PC-3 (cell line): ENCODE data around the gene SYMPK. TPM values are rescaled to one million over a fixed set of nuclear protein-coding genes. Genes with fewer than 3 reads are reported as not detected.
"Not testable (repeated sequence)": the region's sequence is repeated elsewhere in the genome, so short reads cannot be mapped to it uniquely, and the experiment has no call there.

Experiments
- ATAC-seq: fragments of 200-7000 bp; cut with Tn5 transposase; 2 replicates; pipeline ENCODE4 v1.9.1; 2020; ENCODE audit warnings: mild to moderate bottlenecking, moderate library complexity
- BruUV-seq: library from RNA; stranded (reverse); fragments of 400-500 nt; replicated peaks from 2 replicates; lab custom pipeline; 2021; lab: Mats Ljungman, UMichigan
- CTCF ChIA-PET: fragments of 300-600 bp; sonication (Branson Sonifier 250); formaldehyde crosslinking; loops from one replicate; lab custom pipeline; 2022; ENCODE audit warnings: antibody characterized with exemption; lab: Charles Lee
- POLR2A ChIA-PET: fragments of 300-600 bp; sonication (Branson Sonifier 250); formaldehyde crosslinking; loops from one replicate; lab custom pipeline; 2022; ENCODE audit warnings: antibody characterized with exemption; ENCODE audit not compliant: unreplicated experiment; lab: Charles Lee
- DNase-seq: peaks from one replicate; pipeline ENCODE4 v3.0.0-alpha.2; 2015
- H2AFZ ChIP-seq: fragments of 300-600 bp; sonication (generic); 2 replicates; pipeline ENCODE4 v1.6.0; 2016; ENCODE audit warnings: antibody characterized with exemption, low read length
- H3F3A ChIP-seq: fragments of 300-600 bp; sonication (generic); one replicate; pipeline ENCODE4 v1.6.0; 2017; ENCODE audit warnings: antibody characterized with exemption, low read length, control low read depth, mild to moderate bottlenecking; ENCODE audit not compliant: unreplicated experiment
- H3K27ac ChIP-seq: fragments of 300-600 bp; sonication (generic); 2 replicates; pipeline ENCODE4 v1.5.1; 2016; ENCODE audit warnings: mild to moderate bottlenecking, low read length
- H3K27me3 ChIP-seq: fragments of 300-600 bp; sonication (generic); 2 replicates; pipeline ENCODE4 v1.6.1; 2016; ENCODE audit warnings: low read length, mixed read lengths
- H3K36me3 ChIP-seq: fragments of 300-600 bp; sonication (generic); 2 replicates; pipeline ENCODE4 v1.6.1; 2016; ENCODE audit warnings: low read depth, mixed run types, low read length, mixed read lengths
- H3K4me1 ChIP-seq: fragments of 300-600 bp; sonication (generic); 2 replicates; pipeline ENCODE4 v1.5.1; 2016; ENCODE audit warnings: low read length; ENCODE audit not compliant: insufficient read depth
- H3K4me2 ChIP-seq: fragments of 300-600 bp; sonication (generic); 2 replicates; pipeline ENCODE4 v1.6.0; 2016; ENCODE audit warnings: low read length
- H3K4me3 ChIP-seq: fragments of 300-600 bp; sonication (generic); 2 replicates; pipeline ENCODE4 v1.5.1; 2016; ENCODE audit warnings: mild to moderate bottlenecking, low read length, mixed read lengths
- H3K79me2 ChIP-seq: fragments of 300-600 bp; sonication (generic); 2 replicates; pipeline ENCODE4 v1.6.1; 2017; ENCODE audit warnings: low read length, mixed read lengths
- H3K9ac ChIP-seq: fragments of 300-600 bp; sonication (generic); 2 replicates; pipeline ENCODE4 v1.6.0; 2016; ENCODE audit warnings: mild to moderate bottlenecking, low read length
- H3K9me2 ChIP-seq: fragments of 300-600 bp; sonication (generic); replicated peaks from 2 replicates; pipeline ENCODE4 v1.6.1; 2016; ENCODE audit warnings: mixed run types, low read length, mixed read lengths
- H3K9me3 ChIP-seq: fragments of 300-600 bp; sonication (generic); 2 replicates; pipeline ENCODE4 v1.6.1; 2016; ENCODE audit warnings: low read length, mixed read lengths
- H4K20me1 ChIP-seq: fragments of 300-600 bp; sonication (generic); 2 replicates; pipeline ENCODE4 v1.6.1; 2016; ENCODE audit warnings: low read length, mixed read lengths
- CTCF ChIP-seq: fragments of 300-600 bp; sonication (generic); conservative IDR thresholded peaks from 2 replicates; pipeline ENCODE4 v1.5.1; 2017; ENCODE audit warnings: antibody characterized with exemption, low read depth, mild to moderate bottlenecking, low read length
- EZH2 ChIP-seq: fragments of 300-600 bp; sonication (generic); IDR thresholded peaks from one replicate; pipeline ENCODE4 v1.6.1; 2017; ENCODE audit warnings: antibody characterized with exemption, mild to moderate bottlenecking, low read length; ENCODE audit not compliant: unreplicated experiment
- EZH2phosphoT487 ChIP-seq: fragments of 300-600 bp; sonication (generic); IDR thresholded peaks from 2 replicates; pipeline ENCODE4 v1.6.1; 2018; ENCODE audit warnings: mild to moderate bottlenecking, antibody characterized with exemption, low read length, borderline replicate concordance
- intact Hi-C: fragments of 100-400 bp; cut with micrococcal nuclease; formaldehyde crosslinking; loops from 2 replicates; pipeline ENCODE4 v1.9.0; 2023
- total RNA-seq: library from RNA; depleted of rRNA; stranded (reverse); fragments of >200 nt; gene quantifications from 2 replicates; pipeline ENCODE4 v1.2.3, GENCODE V29; 2014

Gene SYMPK
- total RNA-seq, 1 experiment from 2014 or later = 36.6 TPM

- no peak for ATAC-seq
- CTCF ChIA-PET = no interaction called here
- no TSS peak for BruUV-seq
These were observed 7.9 kb upstream of the SYMPK start for GRCh38 chr19:45870798-45871197.

GRCh38 chr19:45867241-45867640 is 4.3 kb upstream of the SYMPK start:
- H3K4me1 ChIP-seq, H4K20me1 ChIP-seq, BruUV-seq, H3K79me2 ChIP-seq, CTCF ChIA-PET, H2AFZ ChIP-seq, H3K9me2 ChIP-seq, H3K4me2 ChIP-seq, H3F3A ChIP-seq, intact Hi-C loops, DNase-seq, H3K9me3 ChIP-seq, H3K27ac ChIP-seq, H3K4me3 ChIP-seq, POLR2A ChIA-PET, H3K36me3 ChIP-seq, H3K9ac ChIP-seq, ATAC-seq: not testable (repeated sequence)
- peaks cover 13% of the 10 kb centered on the region for H3K27me3 ChIP-seq

More at GRCh38 chr19:45870798-45871197, 7.9 kb upstream of the SYMPK start:
- H3K4me3 ChIP-seq = no peak overlapping the region
- H3K79me2 ChIP-seq = no peaks in the 10 kb centered on the region
- H3K27me3 ChIP-seq = no peaks in the 10 kb centered on the region
- H2AFZ ChIP-seq = no peak overlapping the region
- intact Hi-C loops = no loop called here
- no peaks in the 10 kb centered on the region for H3K4me1 ChIP-seq
- TF ChIP-seq CTCF = no peak
- TF ChIP-seq EZH2phosphoT487 = no peak
- no peak for TF ChIP-seq EZH2
- no peak overlapping the region for H3K4me2 ChIP-seq
- no peak for DNase-seq
- POLR2A ChIA-PET = no interaction called here
- H3K9me2 ChIP-seq = no peaks in the 10 kb centered on the region
- H4K20me1 ChIP-seq = no peaks in the 10 kb centered on the region
- no peak overlapping the region for H3K27ac ChIP-seq
- no peaks in the 10 kb centered on the region for H3F3A ChIP-seq
- H3K9me3 ChIP-seq = no peaks in the 10 kb centered on the region
- no peak overlapping the region for H3K9ac ChIP-seq
- no peaks in the 10 kb centered on the region for H3K36me3 ChIP-seq

- Histone ChIP-seq H3F3A (no peaks in the 10 kb centered on the region), H3K27me3 (peaks cover 13% of the 10 kb centered on the region), H3K4me1 (no peaks in the 10 kb centered on the region), H3K4me3 (no peak overlapping the region), H3K9ac (no peak overlapping the region), H3K36me3 (no peaks in the 10 kb centered on the region), H4K20me1 (no peaks in the 10 kb centered on the region), H3K79me2 (peaks cover 12% of the 10 kb centered on the region), H3K4me2 (no peak overlapping the region), H2AFZ (no peak overlapping the region), H3K9me2 (no peaks in the 10 kb centered on the region), H3K9me3 (no peaks in the 10 kb centered on the region), H3K27ac (no peak overlapping the region)
- ChIA-PET CTCF (no interaction called here), POLR2A (no interaction called here)
- ATAC-seq (no peak), DNase-seq (no peak)
- TF ChIP-seq EZH2 = no peak
- no peak for TF ChIP-seq CTCF
- no peak for TF ChIP-seq EZH2phosphoT487
- BruUV-seq = no TSS peak
- intact Hi-C loops = no loop called here
These were observed 3.6 kb upstream of the SYMPK start for GRCh38 chr19:45866400-45867176.
